ENCODE data around the gene OSBP2. TPM values are rescaled to one million over a fixed set of nuclear protein-coding genes. Genes with fewer than 3 reads are reported as not detected.

Gene OSBP2
- total RNA-seq, 1 donor = 11.1 TPM

DNA sequence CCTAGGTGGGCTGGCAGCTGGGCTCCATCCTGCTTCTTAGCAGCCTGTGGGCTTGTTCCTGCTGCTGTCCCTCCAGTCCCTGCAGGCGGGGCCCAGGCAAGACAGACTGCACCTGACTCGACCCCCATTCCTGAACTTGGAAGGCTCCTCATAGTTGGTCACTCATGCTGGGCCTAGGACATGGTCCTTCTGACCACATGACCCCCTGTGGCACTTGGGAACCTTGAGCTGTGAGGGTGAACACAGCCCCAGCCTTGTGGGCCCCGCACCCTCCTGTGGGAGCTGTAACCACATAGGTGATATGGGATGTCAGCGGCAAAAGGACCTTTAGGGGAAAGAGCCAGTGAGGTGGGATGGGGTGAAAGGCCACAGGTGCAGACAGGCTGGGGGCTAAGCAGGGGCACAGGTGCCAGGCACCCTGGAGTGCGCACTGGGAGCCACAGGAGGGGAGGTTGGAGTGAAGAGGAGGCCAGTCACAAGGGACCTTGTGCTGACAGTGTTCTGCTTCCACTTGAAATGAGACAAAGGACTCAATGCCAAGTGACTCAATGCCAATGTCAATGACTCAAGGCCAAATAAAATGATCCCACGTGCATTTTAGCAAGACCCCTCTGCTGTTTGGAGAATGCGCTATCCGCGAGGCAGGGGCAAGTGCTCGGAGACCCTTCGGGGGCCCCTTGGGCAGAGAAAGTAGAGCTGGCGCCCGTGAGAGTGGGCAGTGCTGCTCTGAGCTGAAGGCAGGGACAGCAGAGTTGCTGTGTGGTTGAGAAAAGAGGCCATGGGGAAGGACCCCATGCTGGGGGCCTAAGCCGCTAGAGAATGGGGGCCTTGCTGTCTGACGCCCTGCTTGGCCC is 183.2 kb downstream of the OSBP2 start:
- H3K4me3 ChIP-seq (ENCODE audit: low read depth, low read length) = no peak overlapping the region
- DNase-seq (ENCODE audit: low read depth) = no peak
- TF ChIP-seq, protein P1, sequence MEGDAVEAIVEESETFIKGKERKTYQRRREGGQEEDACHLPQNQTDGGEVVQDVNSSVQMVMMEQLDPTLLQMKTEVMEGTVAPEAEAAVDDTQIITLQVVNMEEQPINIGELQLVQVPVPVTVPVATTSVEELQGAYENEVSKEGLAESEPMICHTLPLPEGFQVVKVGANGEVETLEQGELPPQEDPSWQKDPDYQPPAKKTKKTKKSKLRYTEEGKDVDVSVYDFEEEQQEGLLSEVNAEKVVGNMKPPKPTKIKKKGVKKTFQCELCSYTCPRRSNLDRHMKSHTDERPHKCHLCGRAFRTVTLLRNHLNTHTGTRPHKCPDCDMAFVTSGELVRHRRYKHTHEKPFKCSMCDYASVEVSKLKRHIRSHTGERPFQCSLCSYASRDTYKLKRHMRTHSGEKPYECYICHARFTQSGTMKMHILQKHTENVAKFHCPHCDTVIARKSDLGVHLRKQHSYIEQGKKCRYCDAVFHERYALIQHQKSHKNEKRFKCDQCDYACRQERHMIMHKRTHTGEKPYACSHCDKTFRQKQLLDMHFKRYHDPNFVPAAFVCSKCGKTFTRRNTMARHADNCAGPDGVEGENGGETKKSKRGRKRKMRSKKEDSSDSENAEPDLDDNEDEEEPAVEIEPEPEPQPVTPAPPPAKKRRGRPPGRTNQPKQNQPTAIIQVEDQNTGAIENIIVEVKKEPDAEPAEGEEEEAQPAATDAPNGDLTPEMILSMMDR (IDR thresholded peaks at IDR 0.05; ENCODE audit: insufficient read depth, low read length) = no peak

GRCh38 chr22:30878516-30879414 is 184.1 kb downstream of the OSBP2 start:
- TF ChIP-seq, protein P1 (IDR thresholded peaks at IDR 0.05; ENCODE audit: insufficient read depth, low read length) = no peak
- DNase-seq (ENCODE audit: low read depth) = no peak
- no peak overlapping the region for H3K4me3 ChIP-seq (ENCODE audit: low read depth, low read length)

DNA sequence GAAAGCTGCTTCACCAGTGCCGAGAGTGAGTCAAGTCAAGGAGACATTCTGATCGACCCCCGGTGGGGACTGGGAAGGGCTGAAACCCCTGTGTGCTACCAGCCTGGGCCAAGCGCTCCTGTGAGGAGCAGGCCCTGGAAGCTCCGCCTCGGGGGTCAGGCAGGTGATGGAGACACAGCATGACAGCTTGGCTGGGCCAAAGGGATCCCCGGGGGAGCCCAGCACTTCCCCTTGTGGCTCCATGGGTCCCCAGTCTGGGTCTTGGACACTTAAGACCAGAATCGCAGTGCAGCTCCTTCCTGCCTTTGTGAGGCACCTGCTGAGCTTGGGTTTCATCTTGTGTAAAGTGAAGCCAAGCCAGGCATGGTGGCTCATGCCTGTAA is 184.7 kb downstream of the OSBP2 start:
- TF ChIP-seq, protein P1 (IDR thresholded peaks at IDR 0.05; ENCODE audit: insufficient read depth, low read length) = no peak
- DNase-seq (ENCODE audit: low read depth) = no peak
- no peak overlapping the region for H3K4me3 ChIP-seq (ENCODE audit: low read depth, low read length)

DNA sequence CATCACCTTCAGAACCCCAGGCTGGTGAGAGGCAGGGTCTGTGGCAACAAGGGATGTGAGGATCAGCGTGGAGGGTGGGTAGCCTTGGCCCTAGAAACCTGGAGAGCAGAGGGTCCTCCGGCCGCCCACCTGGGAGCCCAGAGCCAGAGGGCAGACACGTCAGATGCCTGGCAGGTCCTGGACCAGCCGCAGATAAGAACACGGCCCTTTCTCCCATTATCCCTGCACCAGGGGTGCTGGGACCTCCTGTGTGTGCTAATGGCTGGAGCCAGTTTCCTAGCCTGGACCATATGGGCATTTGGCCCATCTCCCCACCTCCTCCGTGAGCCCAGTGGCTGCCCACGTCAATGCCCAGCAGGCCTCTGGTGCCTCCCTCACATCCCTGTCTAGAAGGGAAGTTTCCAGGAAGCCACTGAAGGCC is 185.5 kb downstream of the OSBP2 start:
- DNase-seq (ENCODE audit: low read depth) = no peak
- TF ChIP-seq, protein P1 (IDR thresholded peaks at IDR 0.05; ENCODE audit: insufficient read depth, low read length) = no peak

DNA sequence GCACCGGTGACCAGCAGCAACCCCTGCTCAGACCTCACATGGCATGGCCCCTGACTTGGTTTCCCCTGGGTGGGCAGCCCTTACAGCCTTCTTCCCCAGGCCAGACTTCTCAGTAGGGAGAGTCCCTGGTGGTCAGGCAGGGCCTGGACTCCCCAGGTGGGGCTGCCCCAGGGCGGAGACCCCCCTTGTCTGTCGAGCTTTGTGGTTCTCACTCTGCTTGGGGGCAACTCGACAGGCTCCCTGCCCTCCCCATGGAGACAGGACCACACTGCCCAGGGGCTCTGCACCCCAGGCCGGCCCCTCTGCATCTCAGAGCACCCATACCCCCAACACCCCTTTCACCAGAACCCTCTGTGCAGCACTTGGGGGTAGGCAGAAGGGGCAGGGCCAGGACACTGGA is 186.2 kb downstream of the OSBP2 start:
- no peak overlapping the region for H3K4me3 ChIP-seq (ENCODE audit: low read depth, low read length)
- TF ChIP-seq, protein P1 (IDR thresholded peaks at IDR 0.05; ENCODE audit: insufficient read depth, low read length) = no peak
- no peak for DNase-seq (ENCODE audit: low read depth)

More for the DNA sequence above, 185.5 kb downstream of the OSBP2 start:
- no peak overlapping the region for H3K4me3 ChIP-seq (ENCODE audit: low read depth, low read length)

GRCh38 chr22:30881361-30882183 is 186.9 kb downstream of the OSBP2 start:
- H3K4me3 ChIP-seq (ENCODE audit: low read depth, low read length) = no peak overlapping the region
- TF ChIP-seq, protein P1 (IDR thresholded peaks at IDR 0.05; ENCODE audit: insufficient read depth, low read length) = no peak
- DNase-seq (ENCODE audit: low read depth) = no peak
